Measurements from ENCODE around the gene B3GLCT.
"Not testable (repeated sequence)": the region's sequence is repeated elsewhere in the genome, so short reads cannot be mapped to it uniquely, and the experiment has no call there.

The B3GLCT gene

GRCh38 chr13:31282741-31283455, 83.1 kb downstream of the B3GLCT start:
- DNase-seq (ENCODE audit: low spot score): no peak

- DNase-seq (ENCODE audit: low spot score): no peak
Observed at GRCh38 chr13:31286930-31287329, 87.2 kb downstream of the B3GLCT start.

DNA sequence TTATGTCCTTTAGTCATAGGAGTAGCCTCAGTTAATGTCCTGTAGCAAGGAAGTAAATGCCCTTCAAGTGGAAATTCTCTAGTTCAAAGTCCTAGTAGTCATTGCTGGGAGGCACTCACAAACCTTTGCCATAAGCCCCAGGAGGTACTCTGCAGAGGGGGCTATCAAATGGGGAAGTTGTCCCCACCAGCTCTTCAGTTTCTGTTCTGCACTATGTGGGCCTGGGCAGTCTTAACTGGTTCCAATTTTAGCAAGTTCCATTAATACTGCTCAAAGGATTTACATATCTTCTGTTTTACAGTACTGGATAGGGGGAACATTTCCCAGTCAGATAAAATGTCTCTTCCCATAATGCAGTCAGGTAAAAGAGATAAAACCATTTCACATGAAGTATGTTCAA, 101.3 kb downstream of the B3GLCT start:
- DNase-seq (ENCODE audit: low spot score): no peak

DNA sequence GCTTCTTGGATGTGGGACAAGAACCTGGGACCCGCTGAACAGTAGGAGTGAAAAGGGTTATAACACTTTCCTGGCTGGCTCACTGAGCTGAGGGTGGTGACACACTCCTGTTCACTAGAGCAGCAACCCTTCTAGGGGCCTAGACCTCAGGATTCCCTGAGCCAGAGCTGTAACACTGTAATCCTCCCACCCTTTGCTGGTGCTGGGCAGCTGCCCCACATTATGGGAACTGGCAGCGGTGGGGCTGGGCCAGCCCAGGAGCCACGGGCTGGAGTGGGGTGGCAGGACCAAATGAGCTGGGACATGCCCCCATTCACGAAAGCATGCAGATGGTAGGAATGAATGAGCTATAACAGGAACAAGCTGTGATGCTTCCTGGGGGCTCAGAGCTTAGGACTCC, 110.6 kb downstream of the B3GLCT start:
- no peak for DNase-seq (ENCODE audit: low spot score)

- DNase-seq (ENCODE audit: low spot score): no peak
Observed at GRCh38 chr13:31310786-31311185, 111.0 kb downstream of the B3GLCT start.

DNA sequence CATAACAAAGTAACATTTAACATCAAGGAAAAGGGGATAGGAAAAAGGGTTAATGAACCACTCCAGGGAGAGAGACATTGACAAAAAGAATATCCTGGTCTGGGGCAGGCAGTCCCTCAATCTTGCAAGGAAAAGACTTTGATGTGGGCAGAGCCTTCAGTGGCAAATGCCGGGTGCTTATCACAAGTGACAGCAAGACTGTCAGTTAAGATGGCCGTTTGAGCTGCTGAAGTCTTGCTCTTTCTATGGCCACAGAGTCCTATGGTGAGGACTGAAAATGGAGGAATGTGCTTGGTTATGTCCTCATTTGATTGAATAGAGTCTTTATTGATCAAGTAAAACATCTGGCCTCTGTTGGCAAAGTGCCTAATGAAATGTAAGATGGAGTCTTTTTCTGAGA, 112.1 kb downstream of the B3GLCT start:
- no peak for DNase-seq (ENCODE audit: low spot score)

GRCh38 chr13:31314961-31315360, 115.2 kb downstream of the B3GLCT start:
- no peak for DNase-seq (ENCODE audit: low spot score)

- no peak for DNase-seq (ENCODE audit: low spot score)
Observed at GRCh38 chr13:31320946-31321345, 121.2 kb downstream of the B3GLCT start.

GRCh38 chr13:31321457-31321856, 121.7 kb downstream of the B3GLCT start:
- no peak for DNase-seq (ENCODE audit: low spot score)

GRCh38 chr13:31322026-31322425, 122.3 kb downstream of the B3GLCT start:
- no peak for DNase-seq (ENCODE audit: low spot score)

- DNase-seq (ENCODE audit: low spot score): no peak
Observed at GRCh38 chr13:31322702-31323405, 123.1 kb downstream of the B3GLCT start.

- no peak for DNase-seq (ENCODE audit: low spot score)
Observed at GRCh38 chr13:31327182-31327860, 127.5 kb downstream of the B3GLCT start.

DNA sequence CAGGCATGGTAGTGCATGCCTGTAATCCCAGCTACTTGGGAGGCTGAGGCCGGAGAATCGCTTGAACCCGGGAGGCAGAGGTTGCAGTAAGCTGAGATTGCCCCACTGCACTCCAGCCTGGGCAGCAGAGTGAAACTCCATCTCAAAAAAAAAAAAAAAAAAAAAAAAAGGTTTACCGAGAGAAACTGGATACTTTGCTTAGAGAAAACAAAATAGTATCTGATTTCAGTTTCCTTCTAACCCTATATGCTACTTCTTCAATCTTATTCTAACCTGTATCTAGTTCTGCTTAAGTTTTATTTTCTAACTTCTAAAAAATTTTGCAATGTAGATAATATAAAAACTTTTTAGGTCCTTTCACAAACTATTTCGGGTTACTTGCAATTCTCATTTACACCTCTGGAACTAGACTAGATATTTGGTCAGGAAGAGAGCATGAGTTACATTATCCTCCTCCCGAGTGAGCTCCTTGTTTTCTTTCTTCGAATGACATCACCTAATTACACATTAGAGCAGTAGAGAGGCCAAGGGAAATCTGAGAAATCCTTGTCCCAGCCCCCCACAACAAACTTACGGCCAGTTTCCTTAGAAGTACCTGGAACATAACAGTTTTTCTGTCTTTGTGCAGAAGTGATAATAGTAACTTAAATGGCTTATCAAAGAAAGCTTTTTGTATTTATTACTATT, 128.9 kb downstream of the B3GLCT start:
- DNase-seq (ENCODE audit: low spot score): no peak

DNA sequence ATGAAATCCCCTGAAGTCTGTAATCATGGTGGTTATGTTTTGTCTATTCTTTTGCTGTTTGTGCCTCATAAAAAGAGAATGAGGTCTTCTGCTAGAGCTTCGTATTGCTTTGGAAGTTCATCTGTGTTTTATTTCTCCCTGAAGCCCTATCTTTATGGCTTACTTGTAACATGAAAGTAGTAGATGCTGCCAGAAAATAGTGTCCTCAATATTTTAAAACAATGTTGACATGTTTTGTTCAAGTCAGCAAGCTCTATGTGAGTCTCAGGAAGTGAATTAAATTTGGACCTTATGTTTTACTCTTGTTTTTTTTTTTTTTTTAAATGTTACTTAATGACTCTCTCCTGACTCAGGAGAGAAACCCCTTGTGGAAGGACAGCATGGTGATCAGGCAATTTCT, 130.5 kb downstream of the B3GLCT start:
- DNase-seq (ENCODE audit: low spot score): no peak

- no peak for DNase-seq (ENCODE audit: low spot score)
Observed at GRCh38 chr13:31331068-31331467, 131.3 kb downstream of the B3GLCT start.

- DNase-seq (ENCODE audit: low spot score): no peak
Observed at GRCh38 chr13:31334547-31334946, 134.8 kb downstream of the B3GLCT start.

- DNase-seq (ENCODE audit: low spot score): no peak
Observed at GRCh38 chr13:31334994-31335557, 135.3 kb downstream of the B3GLCT start.

DNA sequence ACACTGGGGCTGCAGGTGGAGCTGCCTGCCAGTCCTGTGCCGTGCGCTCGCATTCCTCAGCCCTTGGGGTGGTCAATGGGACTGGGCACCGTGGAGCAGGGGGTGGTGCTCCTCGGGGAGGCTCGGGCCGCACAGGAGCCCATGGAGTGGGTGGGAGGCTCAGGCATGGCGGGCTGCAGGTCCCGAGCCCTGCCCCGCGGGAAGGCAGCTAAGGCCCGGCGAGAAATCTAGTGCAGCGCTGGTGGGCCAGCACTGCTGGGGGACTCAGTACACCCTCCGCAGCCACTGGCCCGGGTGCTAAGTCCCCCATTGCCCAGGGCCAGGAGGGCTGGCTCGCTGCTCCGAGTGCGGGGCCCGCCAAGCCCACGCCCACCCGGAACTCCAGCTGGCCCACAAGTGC, 139.8 kb downstream of the B3GLCT start:
- DNase-seq (ENCODE audit: low spot score): not testable (repeated sequence)

GRCh38 chr13:31340848-31341247, 141.1 kb downstream of the B3GLCT start:
- DNase-seq (ENCODE audit: low spot score): not testable (repeated sequence)

GRCh38 chr13:31346891-31347290, 147.1 kb downstream of the B3GLCT start:
- DNase-seq (ENCODE audit: low spot score): no peak

DNA sequence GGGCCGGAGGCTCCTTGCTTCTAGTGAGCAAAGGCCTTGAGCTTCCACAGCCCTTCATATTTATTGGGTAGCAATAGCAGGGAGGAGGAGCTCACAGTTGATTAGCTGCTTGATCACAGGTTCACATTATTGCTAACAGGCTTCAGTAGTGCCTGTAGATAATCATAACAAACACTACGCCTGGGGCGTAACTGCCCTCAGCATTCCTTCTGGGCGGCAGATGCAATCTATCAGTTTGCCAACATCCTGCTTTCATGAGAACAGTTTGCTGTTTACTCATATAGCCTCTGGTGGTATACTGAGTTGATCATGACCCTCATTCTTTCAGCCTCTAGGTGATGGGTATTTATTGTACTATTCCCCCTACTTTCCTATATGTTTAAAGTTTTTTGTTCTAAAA, 149.4 kb downstream of the B3GLCT start:
- DNase-seq (ENCODE audit: low spot score): no peak

DNA sequence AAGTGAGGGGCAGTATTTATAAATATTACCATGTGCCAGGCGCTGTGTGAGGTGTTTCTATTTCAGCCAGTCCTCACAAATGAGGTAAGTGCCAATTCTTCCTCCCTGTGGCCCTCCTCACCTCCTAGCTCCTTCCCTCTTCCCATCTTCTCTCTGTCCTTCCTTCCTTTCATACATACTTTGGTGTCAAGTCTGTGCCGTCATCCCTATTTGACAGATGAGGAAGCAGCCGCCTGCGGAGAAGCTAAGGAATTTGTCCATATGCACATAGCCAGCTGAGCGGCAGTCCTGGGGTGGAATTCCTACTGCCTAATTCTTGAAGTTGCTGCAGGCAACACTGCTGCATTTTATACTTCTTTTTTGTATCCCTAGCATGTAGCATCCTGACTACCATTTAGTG, 150.8 kb downstream of the B3GLCT start:
- DNase-seq (ENCODE audit: low spot score): no peak

Data from RKO (cell line).